Pancreas (tissue), 10 donors: ENCODE data around the gene MAN2A1. TPM values are rescaled to one million over a fixed set of nuclear protein-coding genes. Genes with fewer than 3 reads are reported as not detected.
A peak's percentile ranks its signal among the peaks of the same experiment; 100 is the strongest.
"Not testable (repeated sequence)": the region's sequence is repeated elsewhere in the genome, so short reads cannot be mapped to it uniquely, and the experiment has no call there.

Experiments
- ATAC-seq, 4 donors: fragments of 200-7000 bp; cut with Tn5 transposase; one replicate each; pipeline versions ENCODE4 v1.8.0 to v1.9.1; 2020; ENCODE audit warnings: mild to moderate bottlenecking in 4 of 4, moderate library complexity in 4 of 4
- DNase-seq, 6 donors: peaks; one replicate each; pipeline ENCODE4 v3.0.0-alpha.2; 2020
- FAIRE-seq: peaks from 2 replicates; lab custom pipeline; 2012; peaks lifted over from hg19 to GRCh38; lab: Jason Lieb, UNC
- H3K27ac ChIP-seq, 4 donors: fragments of 200-600 bp; sonication (generic); 1 replicate in 3 of 4; 2 replicates in 1 of 4; pipeline versions ENCODE4 v1.5.0 to v1.8.0; 2020
- H3K27me3 ChIP-seq, 4 donors: fragments of 200-600 bp; one replicate each; pipeline ENCODE4 v1.8.0; 2021
- H3K36me3 ChIP-seq, 3 donors: fragments of 200-600 bp; sonication (generic) in 1 of 3; one replicate each; pipeline versions ENCODE4 v1.5.0 to v1.8.0; 2020 to 2021
- H3K4me1 ChIP-seq, 3 donors: fragments of 200-600 bp; one replicate each; pipeline ENCODE4 v1.8.0; 2021
- H3K4me3 ChIP-seq, 4 donors: fragments of 200-600 bp; sonication (generic) in 2 of 4; one replicate each; pipeline versions ENCODE4 v1.5.0 to v1.8.0; 2020 to 2021
- H3K9me3 ChIP-seq, 4 donors: fragments of 200-600 bp; one replicate each; pipeline ENCODE4 v1.8.0; 2021
- CTCF ChIP-seq, 4 donors: fragments of 200-600 bp; sonication (generic) in 3 of 4; IDR thresholded peaks; one replicate each; pipeline versions ENCODE4 v1.5.0 to v1.8.0; 2021; ENCODE audit warnings: antibody characterized with exemption in 4 of 4
- WGBS, 2 donors: extraction: QIAGEN DNeasy Blood & Tissue Kit; methylation state at CpG; one replicate each; pipeline ENCODE4 v1.1.7; 2013; 5-methylcytosine and 5-hydroxymethylcytosine counted together
- intact Hi-C, 3 donors: fragments of 100-400 bp; cut with DNase I; formaldehyde crosslinking; loops; one replicate each; pipeline versions ENCODE4 v1.11.1 to v1.14.2; 2022
- polyA plus RNA-seq, 2 donors: library from polyadenylated mRNA; stranded (reverse); fragments of 200-250 nt; gene quantifications; one replicate each; pipeline ENCODE4 v1.2.3, GENCODE V29; 2013
- total RNA-seq, 6 donors: library from RNA; stranded (reverse); fragmentation: NEBNext Ultra II Directional in 4 of 6; extraction: Animal tissue kit (Norgen Biotek cat#: 25700) in 4 of 6; gene quantifications; one replicate each; pipeline versions ENCODE4 v1.2.1 to v1.2.4, GENCODE V29; 2021 to 2023
- donor health status: healthy with polysubstance abuse.
- donor health status: DM: no; HTN: no; CAD: no; lungs with moderate emphysema.
- donor health status: DM: no; HTN: no; CAD: no.
- donor health status: control.
- donor health status: control.
- donor health status: Bipolar disorder and iron deficiency.
- donor health status: DM: yes; HTN: yes; CAD: no.
- donor health status: DM: no; HTN: no; CAD: no.
- donor health status: DM: no; HTN: no; CAD: no.
- donor health status: DM: yes; HTN: yes; CAD: no.

MAN2A1 gene
- total and polyA plus RNA-seq, 8 donors = 8.5 to 49.4 (median 36.6) TPM

GRCh38 chr5:109825450-109825849, 135.7 kb downstream of the MAN2A1 start:
- DNase-seq = no peak
- intact Hi-C loops = no loop called here
- H3K4me3 ChIP-seq = no peak overlapping the region
- WGBS, 2 donors = 96 to 100% methylated on average over 1 of the region's 1 CpG
- TF ChIP-seq CTCF (IDR thresholded peaks at IDR 0.05) = no peak
- no peaks in the 10 kb centered on the region for H3K9me3 ChIP-seq
- ATAC-seq = no peak
- no peak for FAIRE-seq
- H3K36me3 ChIP-seq = peaks cover 0 to 9% (median 0%) of the 10 kb centered on the region in 3 donors
- no peaks in the 10 kb centered on the region for H3K27me3 ChIP-seq
- H3K4me1 ChIP-seq = no peaks in the 10 kb centered on the region
- no peak overlapping the region for H3K27ac ChIP-seq

GRCh38 chr5:109826426-109826825, 136.7 kb downstream of the MAN2A1 start:
- 73 to 79% methylated on average over 6 of the region's 6 CpGs for WGBS, 2 donors
- peaks cover 0 to 9% (median 0%) of the 10 kb centered on the region in 3 donors for H3K36me3 ChIP-seq
- H3K4me1 ChIP-seq = no peaks in the 10 kb centered on the region

GRCh38 chr5:109829331-109829730, 139.6 kb downstream of the MAN2A1 start:
- DNase-seq (no peak), FAIRE-seq (no peak), ATAC-seq (no peak)
- TF ChIP-seq CTCF (IDR thresholded peaks at IDR 0.05) = no peak
- Histone ChIP-seq H3K9me3 (no peaks in the 10 kb centered on the region), H3K27ac (no peak overlapping the region), H3K36me3 (peaks cover 0 to 2% (median 0%) of the 10 kb centered on the region in 3 donors), H3K4me3 (no peak overlapping the region), H3K4me1 (no peaks in the 10 kb centered on the region), H3K27me3 (no peaks in the 10 kb centered on the region)
- intact Hi-C loops = no loop called here

More at GRCh38 chr5:109826426-109826825, 136.7 kb downstream of the MAN2A1 start:
- ATAC-seq (no peak), FAIRE-seq (no peak), DNase-seq (no peak)
- Histone ChIP-seq H3K27me3 (no peaks in the 10 kb centered on the region), H3K4me3 (no peak overlapping the region), H3K9me3 (no peaks in the 10 kb centered on the region), H3K27ac (no peak overlapping the region)
- intact Hi-C loops = no loop called here
- no peak for TF ChIP-seq CTCF (IDR thresholded peaks at IDR 0.05)

GRCh38 chr5:109830955-109831502, 141.3 kb downstream of the MAN2A1 start:
- peak in 2 of 4 donors; percentile 19 to 69 for ATAC-seq
- Histone ChIP-seq H3K27me3 (no peaks in the 10 kb centered on the region), H3K4me3 (no peak overlapping the region), H3K9me3 (no peaks in the 10 kb centered on the region), H3K36me3 (no peaks in the 10 kb centered on the region), H3K4me1 (no peaks in the 10 kb centered on the region), H3K27ac (no peak overlapping the region)
- no peak for FAIRE-seq
- intact Hi-C loops = no loop called here
- no peak for TF ChIP-seq CTCF (IDR thresholded peaks at IDR 0.05)
- 32 to 44% methylated on average over 1 of the region's 1 CpG for WGBS, 2 donors
- no peak for DNase-seq

- H3K27ac ChIP-seq, FAIRE-seq, intact Hi-C loops, H3K4me1 ChIP-seq, H3K9me3 ChIP-seq, ATAC-seq, H3K27me3 ChIP-seq, H3K4me3 ChIP-seq, H3K36me3 ChIP-seq: not testable (repeated sequence)
- DNase-seq = peak in 1 of 6 donors; percentile 59
- 94 to 98% methylated on average over 32 to 41 of the region's 42 CpGs for WGBS, 2 donors
Observed at GRCh38 chr5:109832207-109833188, 142.8 kb downstream of the MAN2A1 start.
